Breast epithelium (tissue), 3 donors: ENCODE measurements around the gene VPS72.

Source experiments
- CTCF ChIP-seq, 3 donors: fragments of 450-650 bp; IDR thresholded peaks; one replicate each; pipeline ENCODE4 v1.5.1; 2016 to 2017; ENCODE audit warnings: antibody characterized with exemption in 3 of 3, mild to moderate bottlenecking in 3 of 3, moderate library complexity in 3 of 3
- POLR2A ChIP-seq: fragments of 450-650 bp; IDR thresholded peaks from one replicate; pipeline ENCODE4 v1.6.1; 2016; ENCODE audit warnings: antibody characterized with exemption, mild to moderate bottlenecking, moderate library complexity
- POLR2AphosphoS5 ChIP-seq, 3 donors: sonication (generic); formaldehyde crosslinking; IDR thresholded peaks; one replicate each; pipeline ENCODE4 v1.6.1; 2017; ENCODE audit warnings: antibody characterized with exemption in 3 of 3

- TF ChIP-seq POLR2AphosphoS5 (IDR thresholded peaks at IDR 0.05) (no peak), CTCF (IDR thresholded peaks at IDR 0.05) (no peak), POLR2A (no peak)
Measured at GRCh38 chr1:151143986-151144385, 46.0 kb downstream of the VPS72 start.
